ENCODE results near the gene CDO1.

CDO1 gene

DNA sequence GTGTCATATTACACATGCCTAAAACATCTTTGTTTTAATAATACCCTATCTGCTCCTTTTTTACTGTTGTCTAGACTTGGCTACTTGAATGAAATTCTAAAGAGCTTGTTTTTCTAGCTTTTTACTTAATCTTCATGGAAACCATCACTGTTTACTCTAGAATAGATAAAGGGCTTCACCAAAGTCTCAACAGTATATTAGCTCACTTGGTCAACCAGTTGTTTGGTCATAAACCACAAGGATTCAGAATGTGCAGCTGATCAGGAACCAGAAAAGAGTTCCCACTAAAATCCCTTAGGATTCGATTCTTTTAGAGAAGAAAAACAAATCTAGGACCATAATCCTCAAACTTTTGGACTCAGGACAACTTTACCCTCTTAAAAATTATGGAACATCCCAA, 38.0 kb downstream of the CDO1 start:
- DNase-seq, result no peak

DNA sequence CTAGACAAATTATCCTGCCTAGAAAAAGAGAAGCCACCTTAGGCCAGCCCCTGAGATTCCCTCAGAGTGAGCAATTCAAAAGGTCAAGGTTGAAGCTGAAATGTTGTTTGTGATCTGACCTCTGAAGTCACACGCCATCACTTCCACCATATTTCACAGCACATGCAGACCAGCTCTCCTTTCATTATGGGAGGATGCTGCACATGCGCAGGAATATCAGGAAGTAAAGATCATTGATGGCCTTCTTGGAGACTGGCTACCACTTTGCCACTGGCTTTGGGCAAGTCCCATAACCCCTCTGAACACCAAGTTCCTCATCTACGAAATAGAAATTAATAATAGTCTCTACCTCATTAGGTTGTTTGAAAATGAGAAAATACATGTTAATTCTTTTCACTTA, 39.5 kb downstream of the CDO1 start:
- no peak for DNase-seq

DNA sequence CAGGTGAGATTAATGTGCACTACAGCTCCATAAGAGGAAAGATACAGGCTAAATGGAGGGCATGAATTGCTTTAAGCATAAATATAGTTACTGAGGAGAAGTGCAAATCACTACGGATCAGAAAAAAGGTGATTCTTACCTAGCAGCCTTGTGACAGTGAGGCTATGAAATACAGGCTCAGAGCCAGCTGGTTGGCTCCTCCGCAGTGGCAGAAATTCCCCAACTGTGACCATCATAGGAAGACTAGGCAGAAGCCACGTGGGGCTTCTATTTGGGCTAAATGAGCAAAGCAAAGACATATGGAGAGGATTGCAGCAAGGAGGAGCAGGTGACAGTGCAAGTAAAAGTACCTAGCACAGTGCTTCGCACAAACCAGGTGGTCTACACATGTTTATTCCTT, 40.5 kb downstream of the CDO1 start:
- no peak for DNase-seq

DNA sequence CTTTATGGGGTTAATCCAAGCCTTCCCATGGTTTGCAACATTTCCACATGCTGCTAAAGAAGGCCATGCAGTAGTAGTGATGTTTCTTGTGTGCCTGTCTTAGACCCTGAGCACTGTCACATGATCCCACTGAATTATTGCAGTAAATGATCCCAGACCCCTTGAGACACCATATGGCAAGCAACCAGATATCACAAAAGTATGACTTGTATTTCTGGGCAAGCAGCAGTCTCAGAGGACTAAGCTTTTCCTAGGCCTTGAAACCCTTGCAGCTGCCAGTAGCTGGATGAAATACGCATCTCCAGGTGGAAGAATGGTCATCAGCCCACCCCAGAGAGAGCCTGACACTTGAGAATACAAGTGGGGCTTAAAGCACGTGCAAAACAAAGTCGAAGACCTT, 41.8 kb downstream of the CDO1 start:
- DNase-seq, result no peak

DNA sequence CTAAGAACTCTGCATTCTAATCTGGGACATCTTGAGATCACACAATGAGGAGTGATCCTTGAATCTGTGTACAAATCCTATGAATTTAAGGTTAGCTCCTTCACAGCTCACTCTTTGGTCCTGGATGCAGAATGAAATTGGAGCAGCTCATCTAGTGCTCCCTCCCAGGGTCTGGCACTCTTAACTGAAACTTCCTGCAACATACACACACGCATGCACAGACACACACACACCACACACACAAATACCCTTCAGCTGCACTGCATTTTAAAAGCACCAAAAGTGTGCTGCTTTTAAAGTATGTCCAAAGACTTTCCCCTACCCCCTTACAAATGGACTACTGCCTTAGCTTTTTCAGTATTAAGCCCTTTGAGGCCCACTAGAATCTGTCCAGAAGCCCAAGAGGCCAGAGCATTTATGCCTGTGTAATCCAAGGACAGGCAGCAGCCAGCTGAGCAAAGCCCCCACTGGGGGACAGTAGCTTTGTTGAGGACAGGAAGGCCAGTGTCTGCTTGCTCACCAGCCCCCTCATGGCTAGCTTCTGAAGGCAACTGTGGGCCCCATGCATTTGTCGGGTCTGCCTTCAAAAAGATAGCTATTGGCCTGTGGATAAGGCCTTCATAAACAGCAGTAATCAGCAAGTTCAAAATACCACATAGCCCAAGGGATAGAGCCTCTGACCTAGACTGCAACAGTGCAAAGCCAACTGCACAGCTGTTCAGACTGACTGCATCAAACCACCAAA, 43.6 kb downstream of the CDO1 start:
- DNase-seq, result no peak

DNA sequence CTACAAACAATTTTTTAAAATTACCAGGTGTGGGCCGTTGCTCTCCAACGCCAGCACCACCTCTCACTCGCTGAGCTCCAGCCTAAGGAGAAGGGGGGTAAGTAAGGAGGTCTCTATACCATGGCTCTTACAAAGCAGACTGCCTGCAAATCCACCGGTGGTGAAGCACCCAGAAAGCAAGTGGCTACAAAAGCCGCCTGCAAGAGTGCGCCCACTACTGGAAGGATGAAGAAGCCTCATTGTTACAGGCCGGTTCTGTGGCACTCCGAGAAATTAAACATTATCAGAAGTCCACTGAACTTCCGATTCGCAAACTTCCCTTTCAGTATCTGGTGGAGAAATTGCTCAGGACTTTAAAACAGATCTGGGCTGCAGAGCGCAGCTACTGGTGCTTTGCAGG, 46.0 kb downstream of the CDO1 start:
- DNase-seq, result no peak

DNA sequence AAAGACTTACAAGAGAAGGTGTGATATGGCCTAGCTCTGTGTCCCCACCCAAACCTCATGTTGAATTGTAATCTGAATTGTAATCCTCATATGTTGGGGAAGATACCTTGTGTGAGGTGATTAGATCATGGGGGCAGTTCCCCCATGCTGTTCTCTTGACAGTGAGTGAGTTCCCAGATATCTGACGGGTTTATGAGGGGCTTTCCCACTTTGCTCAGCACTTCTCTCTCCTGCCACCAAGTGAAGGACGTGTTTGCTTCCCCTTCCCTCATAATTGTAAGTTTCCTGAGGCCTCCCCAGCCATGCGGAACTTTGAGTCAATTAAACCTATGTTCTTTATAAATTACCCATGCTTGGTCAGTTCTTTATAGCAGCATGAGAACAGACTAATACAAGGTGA, 49.0 kb downstream of the CDO1 start:
- DNase-seq, result no peak

DNA sequence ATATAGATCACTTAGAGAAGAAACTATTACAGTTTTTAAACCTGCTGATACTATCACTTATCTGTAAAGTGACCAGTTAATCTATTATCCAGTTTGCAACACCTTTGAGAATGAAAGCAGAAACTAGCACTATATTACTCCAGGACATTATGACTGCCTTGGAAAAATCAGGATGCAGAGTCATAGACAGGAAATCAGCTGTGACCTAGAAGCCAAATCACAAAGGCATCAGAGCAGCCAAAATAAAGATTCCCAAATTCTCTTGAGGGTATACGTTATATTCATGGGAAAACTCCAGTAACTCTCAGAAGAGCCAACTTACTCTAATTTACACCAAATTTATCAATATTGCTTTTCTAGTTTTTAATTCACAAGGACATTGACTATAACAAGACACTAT, 49.9 kb downstream of the CDO1 start:
- DNase-seq, result no peak

DNA sequence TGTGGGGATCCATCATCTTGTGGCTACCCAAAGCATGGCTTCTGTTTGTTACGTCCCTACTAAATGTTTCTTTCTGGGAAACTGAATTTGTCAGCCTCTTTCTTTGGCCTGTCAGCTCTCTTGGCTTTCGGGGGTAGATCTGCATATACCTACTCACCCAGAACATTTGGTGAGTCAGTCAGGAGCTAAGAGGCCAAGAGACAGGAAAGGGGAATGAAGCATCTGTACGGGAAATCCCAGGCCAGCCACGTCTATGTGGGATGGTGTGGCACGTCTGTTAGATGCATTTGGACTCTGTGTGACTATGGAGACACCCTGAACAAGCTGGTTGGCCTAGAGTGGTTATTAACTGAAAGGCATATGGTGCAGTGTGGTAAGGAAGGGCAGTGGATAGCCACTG, 58.1 kb downstream of the CDO1 start:
- no peak for DNase-seq

DNA sequence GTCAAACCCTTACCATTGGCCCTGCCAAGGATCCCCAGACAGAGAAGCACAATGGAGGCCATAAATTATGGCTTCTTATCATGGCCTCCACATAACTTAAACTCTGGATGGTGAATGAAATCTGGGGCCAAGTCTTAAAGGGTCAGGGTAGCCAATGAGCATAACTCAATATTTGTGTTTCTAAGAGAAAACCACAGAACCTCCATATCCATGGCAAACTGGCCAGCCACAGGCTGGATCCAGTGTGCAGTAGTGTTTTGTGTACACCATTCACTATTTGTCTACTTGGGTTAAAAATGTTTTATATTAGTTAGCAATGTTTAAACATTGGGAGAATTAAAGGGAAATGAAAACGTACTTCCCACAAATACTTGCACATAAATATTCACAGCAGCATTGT, 60.8 kb downstream of the CDO1 start:
- DNase-seq, result no peak

Measured in NCI-H2081 treated with DMSO at 0.1 percent for 48 hours (cell line).